ENCODE data around the gene CCR7. TPM values are rescaled to one million over a fixed set of nuclear protein-coding genes. Genes with fewer than 3 reads are reported as not detected.
"Not testable (repeated sequence)": the region's sequence is repeated elsewhere in the genome, so short reads cannot be mapped to it uniquely, and the experiment has no call there.

CCR7 gene
- polyA plus RNA-seq, 1 of the 3 experiments (the other 2 are of a cell fraction): not detected

DNA sequence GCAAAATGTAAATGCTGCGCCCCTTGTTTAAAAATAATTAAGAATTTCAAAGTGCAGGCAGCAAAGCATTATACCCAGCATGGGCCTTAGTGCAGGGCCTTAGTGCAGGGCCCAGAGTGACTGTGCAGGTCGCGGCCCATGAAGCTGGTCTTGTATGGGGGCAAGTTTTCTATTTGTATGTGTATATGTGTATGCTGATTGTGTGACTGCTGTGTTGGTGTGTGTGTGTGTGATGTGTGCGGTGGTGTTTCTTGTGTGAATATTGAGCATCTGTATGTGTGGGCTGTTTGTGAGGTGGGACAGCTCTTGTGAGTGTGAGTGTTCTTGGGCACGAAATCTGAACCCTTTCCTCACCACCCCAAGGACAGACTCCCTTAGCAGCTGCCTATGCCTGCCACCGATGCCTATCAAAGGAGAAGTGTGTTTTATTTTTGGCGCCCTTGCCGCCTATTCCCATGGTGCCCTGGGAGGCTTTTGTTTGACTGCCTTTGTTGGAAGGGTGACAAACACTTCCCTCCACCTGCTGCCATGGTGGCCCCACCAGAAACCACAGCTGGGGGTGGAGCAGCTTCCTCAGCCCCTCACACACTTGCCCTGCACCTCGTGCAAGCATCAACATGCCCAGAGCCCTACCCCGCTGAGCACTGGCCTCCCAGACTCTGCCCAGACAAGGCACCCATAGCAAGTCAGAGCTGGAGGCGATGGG is 18.0 kb downstream of the CCR7 start:
- H3K9me3 ChIP-seq: no peaks in the 10 kb centered on the region
- H4K20me1 ChIP-seq (ENCODE audit: insufficient read depth): no peaks in the 10 kb centered on the region
- no peak overlapping the region for H2AFZ ChIP-seq (ENCODE audit: low read depth)
- H3K4me3 ChIP-seq (ENCODE audit: low read depth in 2 of 2, low read length in 1 of 2): no peak overlapping the region
- POLR2A ChIA-PET: interaction anchor here (0.8 kb wide), 1 partner anchor 9 kb away, joined by 5 read pairs; no protein-coding TSS in a partner anchor
- peaks cover 17 to 75% of the 10 kb centered on the region in 2 experiments for H3K4me1 ChIP-seq (ENCODE audit: control insufficient read depth in 1 of 2, insufficient read depth in 2 of 2, low read depth in 1 of 2, low read length in 1 of 2)
- H3K36me3 ChIP-seq (replicated peaks in 1 of 2; ENCODE audit: control insufficient read depth in 1 of 2, insufficient read depth in 2 of 2, low read length in 1 of 2): no peaks in the 10 kb centered on the region
- H3F3A ChIP-seq (replicated peaks; ENCODE audit: insufficient read depth): peaks cover 10% of the 10 kb centered on the region
- CTCF ChIA-PET: interaction anchor here (0.6 to 16.9 kb wide), 8 partner anchors 12 to 189 kb away, joined by 3 to 202 read pairs (median 4); partner anchors contain the start of gene IGFBP4
- H3K79me2 ChIP-seq (ENCODE audit: insufficient read depth): no peaks in the 10 kb centered on the region
- TF ChIP-seq GATA2 (CRISPR knock-in tag; IDR thresholded peaks at IDR 0.05): no peak
- TF ChIP-seq TCF12 (IDR thresholded peaks at IDR 0.05): no peak
- no peak for TF ChIP-seq FOXM1 (IDR thresholded peaks at IDR 0.05; ENCODE audit: low read depth)
- no peak for TF ChIP-seq TEAD4 (IDR thresholded peaks at IDR 0.05; ENCODE audit: borderline replicate concordance, insufficient read depth)
- no peak for TF ChIP-seq POLR2AphosphoS5 (IDR thresholded peaks at IDR 0.05; ENCODE audit: low read depth, low read length)
- TF ChIP-seq, protein P1, sequence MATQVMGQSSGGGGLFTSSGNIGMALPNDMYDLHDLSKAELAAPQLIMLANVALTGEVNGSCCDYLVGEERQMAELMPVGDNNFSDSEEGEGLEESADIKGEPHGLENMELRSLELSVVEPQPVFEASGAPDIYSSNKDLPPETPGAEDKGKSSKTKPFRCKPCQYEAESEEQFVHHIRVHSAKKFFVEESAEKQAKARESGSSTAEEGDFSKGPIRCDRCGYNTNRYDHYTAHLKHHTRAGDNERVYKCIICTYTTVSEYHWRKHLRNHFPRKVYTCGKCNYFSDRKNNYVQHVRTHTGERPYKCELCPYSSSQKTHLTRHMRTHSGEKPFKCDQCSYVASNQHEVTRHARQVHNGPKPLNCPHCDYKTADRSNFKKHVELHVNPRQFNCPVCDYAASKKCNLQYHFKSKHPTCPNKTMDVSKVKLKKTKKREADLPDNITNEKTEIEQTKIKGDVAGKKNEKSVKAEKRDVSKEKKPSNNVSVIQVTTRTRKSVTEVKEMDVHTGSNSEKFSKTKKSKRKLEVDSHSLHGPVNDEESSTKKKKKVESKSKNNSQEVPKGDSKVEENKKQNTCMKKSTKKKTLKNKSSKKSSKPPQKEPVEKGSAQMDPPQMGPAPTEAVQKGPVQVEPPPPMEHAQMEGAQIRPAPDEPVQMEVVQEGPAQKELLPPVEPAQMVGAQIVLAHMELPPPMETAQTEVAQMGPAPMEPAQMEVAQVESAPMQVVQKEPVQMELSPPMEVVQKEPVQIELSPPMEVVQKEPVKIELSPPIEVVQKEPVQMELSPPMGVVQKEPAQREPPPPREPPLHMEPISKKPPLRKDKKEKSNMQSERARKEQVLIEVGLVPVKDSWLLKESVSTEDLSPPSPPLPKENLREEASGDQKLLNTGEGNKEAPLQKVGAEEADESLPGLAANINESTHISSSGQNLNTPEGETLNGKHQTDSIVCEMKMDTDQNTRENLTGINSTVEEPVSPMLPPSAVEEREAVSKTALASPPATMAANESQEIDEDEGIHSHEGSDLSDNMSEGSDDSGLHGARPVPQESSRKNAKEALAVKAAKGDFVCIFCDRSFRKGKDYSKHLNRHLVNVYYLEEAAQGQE (IDR thresholded peaks at IDR 0.05; ENCODE audit: low read depth, low read length): no peak
- no peak for TF ChIP-seq MEF2A (IDR thresholded peaks at IDR 0.05; ENCODE audit: borderline replicate concordance, low read depth)
- no peak for TF ChIP-seq GABPA (IDR thresholded peaks at IDR 0.05; ENCODE audit: low read depth)
- no peak for TF ChIP-seq TAF1 (IDR thresholded peaks at IDR 0.05; ENCODE audit: borderline replicate concordance, low read depth, low read length)
- no peak for TF ChIP-seq YY1 (IDR thresholded peaks at IDR 0.05; ENCODE audit: low read depth)
- TF ChIP-seq RFX5 (IDR thresholded peaks at IDR 0.05; ENCODE audit: low read length): no peak
- TF ChIP-seq NRF1 (IDR thresholded peaks at IDR 0.05; ENCODE audit: low read depth, low read length): no peak
- TF ChIP-seq EZH2phosphoT487 (IDR thresholded peaks at IDR 0.05; ENCODE audit: borderline replicate concordance, low read depth): no peak
- TF ChIP-seq FOSL2 (IDR thresholded peaks at IDR 0.05; ENCODE audit: borderline replicate concordance, low read depth): no peak
- no peak for TF ChIP-seq ELF1 (IDR thresholded peaks at IDR 0.05)
- TF ChIP-seq, protein P2, sequence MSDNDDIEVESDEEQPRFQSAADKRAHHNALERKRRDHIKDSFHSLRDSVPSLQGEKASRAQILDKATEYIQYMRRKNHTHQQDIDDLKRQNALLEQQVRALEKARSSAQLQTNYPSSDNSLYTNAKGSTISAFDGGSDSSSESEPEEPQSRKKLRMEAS (IDR thresholded peaks at IDR 0.05; ENCODE audit: low read depth): no peak
- no peaks in the 10 kb centered on the region for H3K27me3 ChIP-seq (ENCODE audit: insufficient read depth)
- H3K9ac ChIP-seq: no peak overlapping the region
- 87% methylated on average over 11 of the region's 11 CpGs for WGBS (ENCODE audit: low lambda C conversion rate)
- DNase-seq: no peak
- H3K4me2 ChIP-seq: no peak overlapping the region
- H3K27ac ChIP-seq (ENCODE audit: low read depth in 2 of 2, low read length in 1 of 2): peak overlapping the region in 1 of 2 experiments; percentile 31; a peak in 1 of 4 replicates
- no peaks in the 10 kb centered on the region for H3K9me2 ChIP-seq

DNA sequence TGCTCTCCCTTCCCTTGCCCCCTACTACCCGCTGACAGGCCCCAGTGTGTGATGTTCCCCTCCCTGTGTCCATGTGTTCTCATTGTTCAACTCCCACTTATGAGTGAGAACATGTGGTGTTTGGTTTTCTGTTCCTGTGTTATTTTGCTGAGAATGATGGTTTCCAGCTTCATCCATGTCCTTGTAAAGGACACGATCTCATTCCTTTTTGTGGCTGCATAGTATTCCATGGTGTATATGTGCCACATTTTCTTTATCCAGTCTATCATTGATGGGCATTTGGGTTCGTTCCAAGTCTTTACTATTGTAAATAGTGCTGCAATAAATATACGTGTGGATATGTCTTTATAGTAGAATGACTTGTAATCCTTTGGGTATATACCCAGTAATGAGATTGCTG is 18.8 kb downstream of the CCR7 start:
- H4K20me1 ChIP-seq (ENCODE audit: insufficient read depth); H3K9me2 ChIP-seq; H2AFZ ChIP-seq (ENCODE audit: low read depth); H3K9me3 ChIP-seq; H3K9ac ChIP-seq; H3K27me3 ChIP-seq (ENCODE audit: insufficient read depth); DNase-seq; H3K79me2 ChIP-seq (ENCODE audit: insufficient read depth); POLR2A ChIA-PET; H3K4me3 ChIP-seq (ENCODE audit: low read depth in 2 of 2, low read length in 1 of 2); H3K27ac ChIP-seq (ENCODE audit: low read depth in 2 of 2, low read length in 1 of 2); H3F3A ChIP-seq (replicated peaks; ENCODE audit: insufficient read depth); H3K4me2 ChIP-seq; H3K36me3 ChIP-seq (replicated peaks in 1 of 2; ENCODE audit: control insufficient read depth in 1 of 2, insufficient read depth in 2 of 2, low read length in 1 of 2): not testable (repeated sequence)
- CTCF ChIA-PET: interaction anchor here (1.2 to 6.2 kb wide), 4 partner anchors 11 to 14 kb away, joined by 4 to 71 read pairs (median 20); no protein-coding TSS in a partner anchor
- H3K4me1 ChIP-seq (ENCODE audit: control insufficient read depth in 1 of 2, insufficient read depth in 2 of 2, low read depth in 1 of 2, low read length in 1 of 2): peaks cover 13 to 76% of the 10 kb centered on the region in 2 experiments; a peak in 3 of 4 replicates
- WGBS (ENCODE audit: low lambda C conversion rate): 80% methylated on average over 4 of the region's 4 CpGs

Measured in SK-N-SH (cell line).